ENCODE results near the gene ZNF148.

DNA sequence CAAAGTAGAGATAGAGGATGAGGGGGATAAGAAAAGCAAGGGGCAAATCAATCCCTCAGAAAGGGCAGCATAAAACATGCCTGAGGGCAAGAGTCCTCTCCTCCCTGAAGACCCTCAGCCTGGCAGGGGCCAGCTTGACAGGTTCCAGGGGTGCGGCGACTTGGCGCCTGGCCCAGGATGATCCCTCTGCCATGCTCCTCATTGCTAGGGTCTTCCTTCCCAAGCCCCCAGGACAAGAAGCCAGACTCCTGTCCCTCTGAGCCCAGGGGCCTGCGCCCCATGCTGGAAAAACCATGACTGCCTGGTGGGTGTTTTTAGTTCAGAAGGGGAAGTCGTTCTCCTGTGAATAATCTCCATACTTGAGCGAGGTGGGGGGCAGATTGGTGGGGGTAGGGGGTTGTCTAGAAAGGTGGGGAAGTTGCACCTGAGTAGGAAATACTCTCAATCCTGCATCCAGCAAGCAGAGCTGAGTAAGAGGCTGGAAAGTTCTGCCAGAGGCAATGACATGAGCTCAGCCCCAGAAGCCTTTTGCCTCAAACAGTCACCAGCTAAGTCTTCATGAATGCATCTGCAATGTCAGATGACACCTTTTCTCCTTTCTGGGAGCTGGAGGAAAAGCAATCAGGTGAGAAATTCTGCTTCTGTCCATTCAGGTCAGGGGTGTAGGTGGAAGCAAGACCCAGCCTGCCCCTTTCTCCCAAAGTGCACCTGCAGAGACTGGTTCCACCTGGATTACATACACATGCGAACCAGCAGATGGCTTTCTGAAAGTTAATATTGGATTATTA is 180.9 kb downstream of the ZNF148 start:
- TF ChIP-seq, protein P1, sequence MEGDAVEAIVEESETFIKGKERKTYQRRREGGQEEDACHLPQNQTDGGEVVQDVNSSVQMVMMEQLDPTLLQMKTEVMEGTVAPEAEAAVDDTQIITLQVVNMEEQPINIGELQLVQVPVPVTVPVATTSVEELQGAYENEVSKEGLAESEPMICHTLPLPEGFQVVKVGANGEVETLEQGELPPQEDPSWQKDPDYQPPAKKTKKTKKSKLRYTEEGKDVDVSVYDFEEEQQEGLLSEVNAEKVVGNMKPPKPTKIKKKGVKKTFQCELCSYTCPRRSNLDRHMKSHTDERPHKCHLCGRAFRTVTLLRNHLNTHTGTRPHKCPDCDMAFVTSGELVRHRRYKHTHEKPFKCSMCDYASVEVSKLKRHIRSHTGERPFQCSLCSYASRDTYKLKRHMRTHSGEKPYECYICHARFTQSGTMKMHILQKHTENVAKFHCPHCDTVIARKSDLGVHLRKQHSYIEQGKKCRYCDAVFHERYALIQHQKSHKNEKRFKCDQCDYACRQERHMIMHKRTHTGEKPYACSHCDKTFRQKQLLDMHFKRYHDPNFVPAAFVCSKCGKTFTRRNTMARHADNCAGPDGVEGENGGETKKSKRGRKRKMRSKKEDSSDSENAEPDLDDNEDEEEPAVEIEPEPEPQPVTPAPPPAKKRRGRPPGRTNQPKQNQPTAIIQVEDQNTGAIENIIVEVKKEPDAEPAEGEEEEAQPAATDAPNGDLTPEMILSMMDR (IDR thresholded peaks at IDR 0.05; ENCODE audit: insufficient read depth, low read depth, low read length), result no peak
- TF ChIP-seq EZH2 (IDR thresholded peaks at IDR 0.05; ENCODE audit: insufficient read depth, low read length), result no peak

Data from astrocyte (in vitro differentiated cells and primary cell).